ENCODE measurements around the gene BAZ2B. TPM values are rescaled to one million over a fixed set of nuclear protein-coding genes. Genes with fewer than 3 reads are reported as not detected.

BAZ2B gene, protein sequence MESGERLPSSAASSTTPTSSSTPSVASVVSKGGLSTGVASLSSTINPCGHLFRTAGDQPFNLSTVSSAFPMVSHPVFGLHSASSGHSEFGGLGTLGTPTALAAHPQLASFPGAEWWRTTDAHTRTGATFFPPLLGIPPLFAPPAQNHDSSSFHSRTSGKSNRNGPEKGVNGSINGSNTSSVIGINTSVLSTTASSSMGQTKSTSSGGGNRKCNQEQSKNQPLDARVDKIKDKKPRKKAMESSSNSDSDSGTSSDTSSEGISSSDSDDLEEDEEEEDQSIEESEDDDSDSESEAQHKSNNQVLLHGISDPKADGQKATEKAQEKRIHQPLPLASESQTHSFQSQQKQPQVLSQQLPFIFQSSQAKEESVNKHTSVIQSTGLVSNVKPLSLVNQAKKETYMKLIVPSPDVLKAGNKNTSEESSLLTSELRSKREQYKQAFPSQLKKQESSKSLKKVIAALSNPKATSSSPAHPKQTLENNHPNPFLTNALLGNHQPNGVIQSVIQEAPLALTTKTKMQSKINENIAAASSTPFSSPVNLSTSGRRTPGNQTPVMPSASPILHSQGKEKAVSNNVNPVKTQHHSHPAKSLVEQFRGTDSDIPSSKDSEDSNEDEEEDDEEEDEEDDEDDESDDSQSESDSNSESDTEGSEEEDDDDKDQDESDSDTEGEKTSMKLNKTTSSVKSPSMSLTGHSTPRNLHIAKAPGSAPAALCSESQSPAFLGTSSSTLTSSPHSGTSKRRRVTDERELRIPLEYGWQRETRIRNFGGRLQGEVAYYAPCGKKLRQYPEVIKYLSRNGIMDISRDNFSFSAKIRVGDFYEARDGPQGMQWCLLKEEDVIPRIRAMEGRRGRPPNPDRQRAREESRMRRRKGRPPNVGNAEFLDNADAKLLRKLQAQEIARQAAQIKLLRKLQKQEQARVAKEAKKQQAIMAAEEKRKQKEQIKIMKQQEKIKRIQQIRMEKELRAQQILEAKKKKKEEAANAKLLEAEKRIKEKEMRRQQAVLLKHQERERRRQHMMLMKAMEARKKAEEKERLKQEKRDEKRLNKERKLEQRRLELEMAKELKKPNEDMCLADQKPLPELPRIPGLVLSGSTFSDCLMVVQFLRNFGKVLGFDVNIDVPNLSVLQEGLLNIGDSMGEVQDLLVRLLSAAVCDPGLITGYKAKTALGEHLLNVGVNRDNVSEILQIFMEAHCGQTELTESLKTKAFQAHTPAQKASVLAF (N-terminal part only)
- 52.3 and 54.9 TPM in 2 replicates for total RNA-seq

DNA sequence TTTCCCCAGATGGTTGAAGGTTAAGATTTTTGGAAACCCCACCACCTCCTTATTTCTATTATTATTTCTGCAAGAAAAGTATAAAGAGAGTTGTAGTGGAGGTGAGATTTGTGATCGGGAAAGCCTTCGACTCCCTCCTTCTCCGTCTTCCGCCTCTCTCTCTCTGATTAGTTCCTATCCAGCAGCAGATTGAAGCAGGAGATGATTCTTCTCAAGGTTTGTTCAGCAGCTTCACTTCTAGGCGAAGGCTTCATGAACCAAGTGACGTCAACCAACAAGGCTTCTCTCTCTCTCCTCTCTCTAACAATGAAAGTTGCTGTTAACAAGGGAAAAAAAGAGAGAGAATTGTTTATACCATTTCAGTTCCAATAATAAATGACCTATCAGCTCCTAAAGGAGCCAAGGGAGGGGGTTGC, at the start of gene BAZ2B:
BAZ2B (minus strand) TSS at position 263 of the 416 bp plus-strand sequence. CDS start 137,829 bp downstream, outside the sequence.

DNA sequence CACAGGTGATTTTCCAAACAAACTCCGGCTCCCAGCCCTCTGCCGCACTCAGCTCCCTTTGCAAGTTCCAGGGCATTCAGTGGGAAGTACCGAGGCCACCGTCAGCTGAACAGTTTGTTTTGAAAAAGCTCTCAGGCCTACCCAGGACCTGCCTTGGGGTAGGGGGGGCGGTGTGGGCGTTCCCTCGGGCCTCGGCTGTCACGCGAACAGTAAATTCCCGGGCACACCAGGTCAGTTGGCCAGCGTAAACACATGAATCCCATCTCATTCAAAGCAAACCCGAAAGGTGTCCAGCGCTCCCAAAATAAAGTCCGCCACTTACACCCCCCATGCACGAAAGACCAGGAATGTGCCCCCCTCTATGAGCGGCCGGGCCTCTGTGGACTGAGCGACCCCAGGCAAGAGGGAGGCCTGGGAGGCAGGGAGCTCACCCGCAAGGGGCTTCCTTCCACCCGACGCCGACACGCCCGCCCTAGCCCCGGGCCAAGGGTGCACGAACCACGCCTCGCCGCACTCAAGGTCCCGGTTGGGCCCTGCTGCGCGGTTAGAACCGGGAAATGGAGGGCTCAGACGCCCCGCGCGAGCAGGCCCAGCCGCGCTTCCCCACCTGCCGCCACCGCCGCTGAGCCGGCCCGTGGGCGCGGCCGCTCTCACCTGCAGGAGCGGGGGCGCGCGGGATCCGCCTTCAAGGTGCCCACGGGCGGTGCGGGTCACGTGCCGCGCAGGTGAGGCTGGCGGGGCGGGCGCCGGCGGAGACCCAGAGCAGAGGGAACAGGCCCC, 330.2 kb downstream of the BAZ2B start, which contains the start of gene WDSUB1:
WDSUB1 (minus strand) TSS at position 775 of the 780 bp plus-strand sequence. CDS start 3,634 bp downstream, outside the sequence.

Other genes with a start within 250 kb of the BAZ2B start
- gene MARCHF7, start 96.0 kb upstream of the BAZ2B start, total RNA-seq: 123 and 180 TPM in 2 replicates
- 2.4 and 3.0 TPM in 2 replicates for gene CD302, start 181.7 kb upstream of the BAZ2B start, total RNA-seq